ENCODE results near the gene LRRFIP1. TPM values are rescaled to one million over a fixed set of nuclear protein-coding genes. Genes with fewer than 3 reads are reported as not detected.

Gene LRRFIP1
- total RNA-seq, 3 donors from 2014 or later (not counting 1 experiment from before 2014, with no cell fraction given): 163 to 207 (median 188) TPM

- 73% methylated on average over 4 of the region's 4 CpGs for WGBS (ENCODE audit: insufficient coverage)
- Mint-ChIP-seq H3K36me3 (no peaks in the 10 kb centered on the region), H3K9me3 (no peaks in the 10 kb centered on the region), H3K4me1 (peaks cover 11 to 12% of the 10 kb centered on the region in 2 donors), H3K27me3 (ENCODE audit: low read depth in 2 of 2) (peaks cover 8% of the 10 kb centered on the region in 2 donors), H3K27ac (no peak overlapping the region), H3K4me3 (no peak overlapping the region)
- intact Hi-C loops (cut with micrococcal nuclease): no loop called here
- Histone ChIP-seq H3K4me1 (ENCODE audit: control insufficient read depth, insufficient read depth, low read length) (peaks cover 6% of the 10 kb centered on the region), H3K9me3 (ENCODE audit: control insufficient read depth, insufficient read depth, low read length) (no peaks in the 10 kb centered on the region), H3K36me3 (ENCODE audit: control insufficient read depth, insufficient read depth, low read length) (no peaks in the 10 kb centered on the region), H3K27me3 (ENCODE audit: control insufficient read depth, insufficient read depth, low read length) (no peaks in the 10 kb centered on the region), H3K4me3 (ENCODE audit: low read length) (no peak overlapping the region), H3K27ac (ENCODE audit: low read length) (no peak overlapping the region)
- ATAC-seq: no peak
- no peak for TF ChIP-seq CTCF (IDR thresholded peaks at IDR 0.05)
- no peak for DNase-seq
Observed at GRCh38 chr2:237615631-237616249, 11.6 kb upstream of the LRRFIP1 start.

GRCh38 chr2:237616373-237616733 lies 11.0 kb upstream of the LRRFIP1 start:
- 57% methylated on average over 3 of the region's 3 CpGs for WGBS (ENCODE audit: insufficient coverage)
- ATAC-seq (no peak), DNase-seq (no peak)
- Histone ChIP-seq H3K27ac (ENCODE audit: low read length) (no peak overlapping the region), H3K27me3 (ENCODE audit: control insufficient read depth, insufficient read depth, low read length) (no peaks in the 10 kb centered on the region), H3K4me3 (ENCODE audit: low read length) (no peak overlapping the region), H3K9me3 (ENCODE audit: control insufficient read depth, insufficient read depth, low read length) (no peaks in the 10 kb centered on the region), H3K36me3 (ENCODE audit: control insufficient read depth, insufficient read depth, low read length) (no peaks in the 10 kb centered on the region), H3K4me1 (ENCODE audit: control insufficient read depth, insufficient read depth, low read length) (peaks cover 6% of the 10 kb centered on the region)
- Mint-ChIP-seq H3K27ac (no peak overlapping the region), H3K4me1 (peaks cover 11 to 12% of the 10 kb centered on the region in 2 donors), H3K4me3 (no peak overlapping the region), H3K36me3 (no peaks in the 10 kb centered on the region), H3K27me3 (ENCODE audit: low read depth in 2 of 2) (peaks cover 8% of the 10 kb centered on the region in 2 donors), H3K9me3 (no peaks in the 10 kb centered on the region)
- no peak for TF ChIP-seq CTCF (IDR thresholded peaks at IDR 0.05)
- intact Hi-C loops (cut with micrococcal nuclease): no loop called here

GRCh38 chr2:237616734-237617586 lies 10.4 kb upstream of the LRRFIP1 start:
- DNase-seq: peak in 1 of 2 donors; percentile 42
- Histone ChIP-seq H3K4me3 (ENCODE audit: low read length) (no peak overlapping the region), H3K27ac (ENCODE audit: low read length) (no peak overlapping the region), H3K9me3 (ENCODE audit: control insufficient read depth, insufficient read depth, low read length) (no peaks in the 10 kb centered on the region), H3K4me1 (ENCODE audit: control insufficient read depth, insufficient read depth, low read length) (peaks cover 6% of the 10 kb centered on the region), H3K27me3 (ENCODE audit: control insufficient read depth, insufficient read depth, low read length) (no peaks in the 10 kb centered on the region), H3K36me3 (ENCODE audit: control insufficient read depth, insufficient read depth, low read length) (no peaks in the 10 kb centered on the region)
- H3K27ac Mint-ChIP-seq: no peak overlapping the region
- TF ChIP-seq CTCF (IDR thresholded peaks at IDR 0.05): no peak
- H3K36me3 Mint-ChIP-seq: no peaks in the 10 kb centered on the region
- intact Hi-C loops (cut with micrococcal nuclease): no loop called here
- WGBS (ENCODE audit: insufficient coverage): 27% methylated on average over 15 of the region's 15 CpGs
- H3K4me3 Mint-ChIP-seq: peak overlapping the region; percentile 25
- peaks cover 8% of the 10 kb centered on the region in 2 donors for H3K27me3 Mint-ChIP-seq (ENCODE audit: low read depth in 2 of 2)
- no peak for ATAC-seq
- H3K4me1 Mint-ChIP-seq: peaks cover 11 to 12% of the 10 kb centered on the region in 2 donors
- H3K9me3 Mint-ChIP-seq: no peaks in the 10 kb centered on the region
